Urinary bladder (tissue), 4 donors: ENCODE results near the gene NDUFA13. TPM values are rescaled to one million over a fixed set of nuclear protein-coding genes. Genes with fewer than 3 reads are reported as not detected.

ENCODE experiments used
- DNase-seq: peaks from one replicate; pipeline ENCODE4 v3.0.0-alpha.2; 2015; ENCODE audit errors: extremely low spot score
- H3K27ac ChIP-seq: one replicate; pipeline ENCODE4 v1.5.1; 2013; ENCODE audit warnings: low read depth, mild to moderate bottlenecking, moderate library complexity
- H3K36me3 ChIP-seq: one replicate; pipeline ENCODE4 v1.6.1; 2013; ENCODE audit warnings: mild to moderate bottlenecking, moderate library complexity; ENCODE audit not compliant: insufficient read depth
- H3K4me1 ChIP-seq: one replicate; pipeline ENCODE4 v1.6.1; 2013; ENCODE audit warnings: mild to moderate bottlenecking, moderate library complexity; ENCODE audit not compliant: insufficient read depth
- H3K4me3 ChIP-seq: one replicate; pipeline ENCODE4 v1.5.1; 2013; ENCODE audit warnings: low read depth, low read length
- WGBS: extraction: QIAGEN DNeasy Blood & Tissue Kit; methylation state at CpG from one replicate; pipeline ENCODE4 v1.1.7; 2013; 5-methylcytosine and 5-hydroxymethylcytosine counted together
- polyA plus RNA-seq: library from polyadenylated mRNA; stranded (reverse); fragments of 200-250 nt; gene quantifications from one replicate; pipeline ENCODE4 v1.2.3, GENCODE V29; 2013
- total RNA-seq: library from RNA; depleted of rRNA; stranded (reverse); fragments of >200 nt; gene quantifications from one replicate; pipeline ENCODE4 v1.2.3, GENCODE V29; 2014
- donor health status: healthy with polysubstance abuse.
- donor health status: healthy.

NDUFA13 gene
- total and polyA plus RNA-seq, 2 donors = 74.7 to 318 TPM

DNA sequence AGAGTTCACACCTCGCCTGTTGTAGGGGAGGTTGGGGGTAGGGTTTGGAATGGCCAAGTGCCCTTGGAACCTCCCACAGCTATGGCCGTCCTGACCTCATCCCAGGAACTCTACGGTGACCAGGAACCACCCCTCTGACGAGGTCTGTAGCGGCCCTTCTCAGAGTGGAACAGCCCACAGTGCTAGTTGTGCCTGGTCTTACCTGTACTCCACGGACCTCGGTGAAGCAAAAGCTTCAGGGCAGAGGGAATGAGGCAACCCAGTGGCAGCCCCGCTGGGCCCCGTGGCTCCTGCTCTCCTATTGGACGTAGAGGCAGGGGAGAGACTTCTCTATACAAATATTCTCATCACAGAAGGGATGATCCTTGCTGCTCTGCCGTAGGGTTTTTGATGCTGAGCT lies 7.8 kb upstream of the NDUFA13 start:
- Histone ChIP-seq H3K4me3 (no peak overlapping the region), H3K4me1 (no peaks in the 10 kb centered on the region), H3K36me3 (peaks cover 5% of the 10 kb centered on the region), H3K27ac (no peak overlapping the region)
- WGBS = 79% methylated on average over 11 of the region's 11 CpGs
- DNase-seq = no peak

DNA sequence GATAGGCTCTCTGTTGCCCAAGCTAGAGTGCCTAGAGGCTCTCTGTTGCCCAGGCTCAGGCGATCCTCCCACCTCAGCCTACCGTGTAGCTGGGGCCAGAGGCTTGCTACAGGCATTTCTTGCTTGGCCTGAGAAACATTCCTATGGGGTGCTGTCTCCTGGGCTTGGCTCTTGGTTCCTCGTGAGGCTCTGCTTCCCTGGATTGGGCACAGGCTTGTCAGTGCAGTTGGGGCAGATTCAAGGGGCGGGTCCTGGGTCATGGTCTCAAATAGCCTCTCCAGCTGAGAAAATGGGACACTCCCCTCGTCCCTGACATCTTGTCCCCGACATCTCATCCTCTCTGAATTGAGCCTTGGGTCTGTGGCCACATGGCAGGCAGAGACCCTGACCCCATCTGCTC lies 5.6 kb upstream of the NDUFA13 start:
- WGBS = 33% methylated on average over 6 of the region's 6 CpGs
- DNase-seq = no peak
- Histone ChIP-seq H3K36me3 (peaks cover 5% of the 10 kb centered on the region), H3K4me3 (no peak overlapping the region), H3K27ac (no peak overlapping the region), H3K4me1 (peaks cover 2% of the 10 kb centered on the region)

DNA sequence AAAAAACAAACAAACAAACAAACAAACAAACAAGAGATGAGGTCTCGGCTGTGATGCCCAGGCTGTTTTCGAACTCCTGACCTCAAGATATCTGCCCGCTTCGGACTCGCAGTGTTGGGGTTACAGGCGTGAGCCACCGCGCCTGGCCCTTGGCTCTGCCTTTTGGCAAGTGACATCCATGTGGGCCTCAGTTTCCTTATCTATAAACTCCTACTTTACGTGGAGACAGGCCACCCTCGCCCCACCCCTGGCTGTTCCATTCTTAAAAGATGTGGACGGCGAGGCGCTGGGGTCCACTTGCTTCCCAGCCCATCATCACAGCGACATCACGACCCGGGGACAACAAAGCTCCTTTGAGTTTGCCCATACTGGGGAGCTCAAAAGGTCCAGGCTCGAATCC lies 2.3 kb upstream of the NDUFA13 start:
- 82% methylated on average over 17 of the region's 17 CpGs for WGBS
- no peak overlapping the region for H3K27ac ChIP-seq

DNA sequence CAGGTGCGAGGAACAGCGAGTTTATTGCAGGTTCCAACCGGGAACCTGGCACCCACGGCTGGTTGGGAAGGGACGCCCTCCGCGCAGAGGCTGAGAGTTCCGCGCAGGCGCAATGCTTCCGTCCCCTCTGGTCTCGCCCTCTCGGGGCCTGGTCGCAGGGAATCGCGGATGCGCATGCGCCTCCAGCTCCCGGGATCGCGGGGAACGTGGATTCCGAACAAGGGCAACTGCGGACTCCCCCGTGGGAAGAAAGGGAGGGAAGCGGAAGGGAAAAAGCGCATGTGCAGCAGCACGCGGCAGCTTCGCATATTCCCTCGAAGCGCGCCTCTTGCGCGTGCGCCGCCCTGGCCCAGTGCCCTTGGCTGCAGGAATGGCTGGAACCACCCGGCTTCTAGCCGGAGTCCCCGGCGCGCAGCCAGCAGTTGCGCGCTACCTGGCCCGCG lies 1.8 kb upstream of the NDUFA13 start:
- Histone ChIP-seq H3K36me3 (no peaks in the 10 kb centered on the region), H3K4me1 (peaks cover 6% of the 10 kb centered on the region), H3K27ac (no peak overlapping the region), H3K4me3 (no peak overlapping the region)
- 17% methylated on average over 46 of the region's 46 CpGs for WGBS
- DNase-seq = peak; percentile 58

More for the DNA sequence above, 2.3 kb upstream of the NDUFA13 start:
- DNase-seq = no peak
- Histone ChIP-seq H3K4me1 (peaks cover 6% of the 10 kb centered on the region), H3K4me3 (no peak overlapping the region), H3K36me3 (no peaks in the 10 kb centered on the region)

DNA sequence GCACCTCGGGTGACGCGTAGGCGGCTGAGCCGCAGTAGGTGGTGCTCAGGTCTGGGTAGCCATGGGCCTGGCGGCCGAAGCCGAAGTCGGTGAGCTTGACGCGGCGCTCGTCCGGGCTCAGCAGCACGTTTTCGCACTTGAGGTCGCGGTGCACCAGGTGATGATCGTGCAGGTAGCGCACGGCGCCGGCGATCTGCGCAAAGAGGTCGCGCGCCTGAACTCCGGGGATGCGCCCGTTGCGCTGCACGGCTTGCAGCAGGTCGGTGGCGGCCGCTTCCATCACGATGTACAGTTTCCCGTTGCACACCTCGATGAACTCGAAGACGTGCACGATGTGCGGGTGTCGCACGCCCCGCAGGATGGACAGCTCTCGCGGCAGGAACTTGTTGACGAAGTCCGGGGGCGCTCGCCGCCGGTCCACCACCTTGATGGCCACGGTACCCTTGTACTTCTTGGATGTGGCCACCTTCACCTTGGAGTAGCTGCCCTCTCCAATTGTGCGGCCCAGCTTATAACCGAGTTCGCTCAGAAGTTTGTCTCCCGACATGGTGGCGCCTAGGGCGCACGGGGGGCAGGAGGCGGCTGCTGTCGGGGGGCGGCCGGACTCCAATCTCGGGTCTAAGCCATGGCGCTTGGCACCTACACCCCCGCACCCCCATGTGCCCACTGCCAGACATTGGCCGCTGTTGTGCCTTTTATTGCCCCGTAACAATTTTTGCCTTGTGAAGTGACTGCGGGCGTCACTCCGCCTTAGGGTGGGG lies 964 bp upstream of the NDUFA13 start, which contains the start of gene TSSK6:
TSS of gene TSSK6 (minus strand) at position 668 of the 761 bp plus-strand sequence. CDS start at position 547, 121 bp downstream.
- H3K36me3 ChIP-seq = no peaks in the 10 kb centered on the region
- peak within 1 kb of the TSS; percentile 91 for H3K4me3 ChIP-seq
- DNase-seq = no peak
- H3K27ac ChIP-seq = peak within 1 kb of the TSS; percentile 53
- H3K4me1 ChIP-seq = peaks cover 6% of the 10 kb centered on the region
- WGBS = 79% methylated on average over 74 of the region's 74 CpGs

DNA sequence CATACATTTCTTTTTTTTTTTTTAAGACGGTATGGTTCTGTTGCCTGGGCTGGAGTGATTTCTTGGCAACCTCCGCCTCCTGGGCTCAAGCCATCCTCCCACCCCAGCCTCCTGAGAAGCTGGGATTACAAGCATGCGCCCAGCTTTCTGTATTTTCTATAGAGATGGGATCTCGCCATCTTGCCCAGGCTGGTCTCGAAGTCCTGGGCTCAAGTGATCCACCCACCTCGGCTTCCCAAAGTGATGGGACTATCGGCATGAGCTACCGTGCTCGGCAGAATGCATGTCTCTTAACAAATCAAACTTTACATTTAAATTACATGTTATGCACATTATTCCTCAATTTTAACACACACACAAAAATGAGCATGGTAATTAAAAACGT lies 1.2 kb downstream of the NDUFA13 start:
- peak overlapping the region; percentile 91 for H3K4me3 ChIP-seq
- DNase-seq = no peak
- WGBS = 88% methylated on average over 10 of the region's 10 CpGs

DNA sequence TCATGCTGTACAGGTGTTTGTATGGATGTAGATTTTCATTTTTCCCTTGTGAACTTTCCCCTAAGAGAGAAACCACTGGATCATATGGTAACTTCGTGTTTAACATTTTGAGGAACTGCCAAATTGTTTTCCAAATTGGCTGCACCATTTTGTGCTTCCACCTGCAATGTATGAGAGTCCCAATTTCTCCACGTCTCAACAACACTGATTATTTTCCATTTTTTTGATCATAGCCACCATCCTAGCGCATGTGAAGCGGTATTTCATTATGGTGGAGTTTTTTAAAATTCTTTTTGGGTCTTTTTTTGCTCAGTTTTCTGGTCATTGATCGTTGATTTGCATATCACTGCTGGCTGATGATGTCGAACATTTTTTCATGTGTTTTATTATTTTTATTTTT lies 5.0 kb downstream of the NDUFA13 start:
- 80% methylated on average over 6 of the region's 6 CpGs for WGBS
- Histone ChIP-seq H3K27ac (no peak overlapping the region), H3K4me3 (no peak overlapping the region), H3K4me1 (peaks cover 2% of the 10 kb centered on the region), H3K36me3 (no peaks in the 10 kb centered on the region)
- DNase-seq = no peak

More for the DNA sequence above, 1.2 kb downstream of the NDUFA13 start:
- Histone ChIP-seq H3K36me3 (no peaks in the 10 kb centered on the region), H3K4me1 (peaks cover 6% of the 10 kb centered on the region), H3K27ac (no peak overlapping the region)

DNA sequence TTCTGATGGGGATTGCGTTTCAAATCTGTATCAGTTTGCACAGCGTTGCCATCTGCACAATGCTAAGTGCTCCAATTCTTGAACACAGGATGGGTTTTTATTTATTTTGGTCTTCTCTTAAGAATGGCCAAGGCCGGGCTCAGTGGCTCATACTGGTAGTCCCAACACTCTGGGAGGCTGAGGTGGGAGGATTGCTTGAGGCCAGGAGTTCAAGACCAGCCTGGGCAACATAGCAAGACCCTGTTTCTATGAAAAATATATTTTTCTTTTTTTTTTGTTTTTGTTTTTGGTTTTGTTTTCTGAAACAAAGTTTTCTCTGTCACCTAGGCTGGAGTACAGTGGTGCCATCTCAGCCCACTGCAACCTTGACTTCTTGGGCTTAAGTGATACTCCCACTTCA lies 7.2 kb downstream of the NDUFA13 start:
- no peaks in the 10 kb centered on the region for H3K36me3 ChIP-seq
- H3K4me1 ChIP-seq = no peaks in the 10 kb centered on the region

DNA sequence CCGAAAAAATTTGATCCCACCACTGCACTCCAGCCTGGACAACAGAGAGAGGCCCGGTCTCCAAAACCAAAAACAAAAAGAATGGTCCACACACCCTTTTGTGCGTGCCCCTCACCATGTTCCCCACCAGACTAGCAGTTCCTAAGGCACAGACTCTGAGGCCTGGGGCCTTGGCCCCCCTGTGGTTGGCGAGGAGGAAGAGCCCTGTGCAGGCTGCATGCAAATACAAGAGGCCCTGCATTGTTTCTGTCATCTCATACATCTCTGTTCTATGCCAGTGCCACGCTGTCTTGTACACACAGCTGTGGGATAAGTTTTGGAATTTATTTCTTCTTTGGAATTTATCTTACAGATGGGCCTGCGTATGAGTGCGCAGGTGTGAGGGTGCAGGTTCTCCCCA lies 8.0 kb downstream of the NDUFA13 start:
- no peaks in the 10 kb centered on the region for H3K4me1 ChIP-seq
- H3K4me3 ChIP-seq = no peak overlapping the region
- 92% methylated on average over 7 of the region's 7 CpGs for WGBS
- no peak overlapping the region for H3K27ac ChIP-seq
- no peaks in the 10 kb centered on the region for H3K36me3 ChIP-seq
- DNase-seq = no peak

More for the DNA sequence above, 7.2 kb downstream of the NDUFA13 start:
- H3K27ac ChIP-seq = no peak overlapping the region
- no peak for DNase-seq
- 91% methylated on average over 3 of the region's 3 CpGs for WGBS
- no peak overlapping the region for H3K4me3 ChIP-seq

DNA sequence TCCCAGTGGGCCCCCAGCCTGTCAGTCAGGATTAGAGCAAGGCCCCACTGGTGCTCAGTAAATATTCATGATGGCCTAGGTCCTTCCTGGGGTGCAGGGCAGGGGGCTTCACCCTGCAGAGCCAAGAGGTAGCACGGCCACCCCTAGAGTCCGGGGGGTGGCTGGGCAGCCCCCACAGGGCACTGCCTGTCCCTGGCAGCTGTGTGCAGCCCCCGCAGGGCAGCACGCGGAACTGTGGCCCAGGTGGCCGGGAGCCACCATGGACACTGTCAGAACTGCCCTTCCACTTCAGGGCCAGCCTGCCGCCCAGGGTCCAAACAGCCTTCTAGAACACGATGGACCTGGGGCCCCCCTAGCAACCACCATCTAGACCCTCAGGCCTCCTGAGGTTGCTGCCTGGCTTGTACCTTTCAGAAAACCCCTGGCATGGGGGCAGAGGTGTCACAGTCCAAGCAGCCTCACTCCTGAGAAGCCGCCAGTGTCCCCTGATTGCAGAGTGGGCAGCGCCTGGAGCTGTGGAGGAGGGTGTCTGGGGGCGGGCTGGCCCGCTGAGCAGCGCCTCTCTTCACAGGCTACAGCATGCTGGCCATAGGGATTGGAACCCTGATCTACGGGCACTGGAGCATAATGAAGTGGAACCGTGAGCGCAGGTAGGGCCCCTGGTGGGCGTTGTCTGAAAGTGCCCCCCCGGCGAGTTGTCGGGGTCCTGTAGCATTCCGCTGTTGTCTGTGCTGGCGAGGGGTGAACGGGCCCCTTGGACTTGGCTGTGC lies 9.8 kb downstream of the NDUFA13 start:
- Histone ChIP-seq H3K4me1 (no peaks in the 10 kb centered on the region), H3K27ac (no peak overlapping the region), H3K36me3 (no peaks in the 10 kb centered on the region), H3K4me3 (no peak overlapping the region)
- DNase-seq = no peak
- 88% methylated on average over 23 of the region's 23 CpGs for WGBS

DNA sequence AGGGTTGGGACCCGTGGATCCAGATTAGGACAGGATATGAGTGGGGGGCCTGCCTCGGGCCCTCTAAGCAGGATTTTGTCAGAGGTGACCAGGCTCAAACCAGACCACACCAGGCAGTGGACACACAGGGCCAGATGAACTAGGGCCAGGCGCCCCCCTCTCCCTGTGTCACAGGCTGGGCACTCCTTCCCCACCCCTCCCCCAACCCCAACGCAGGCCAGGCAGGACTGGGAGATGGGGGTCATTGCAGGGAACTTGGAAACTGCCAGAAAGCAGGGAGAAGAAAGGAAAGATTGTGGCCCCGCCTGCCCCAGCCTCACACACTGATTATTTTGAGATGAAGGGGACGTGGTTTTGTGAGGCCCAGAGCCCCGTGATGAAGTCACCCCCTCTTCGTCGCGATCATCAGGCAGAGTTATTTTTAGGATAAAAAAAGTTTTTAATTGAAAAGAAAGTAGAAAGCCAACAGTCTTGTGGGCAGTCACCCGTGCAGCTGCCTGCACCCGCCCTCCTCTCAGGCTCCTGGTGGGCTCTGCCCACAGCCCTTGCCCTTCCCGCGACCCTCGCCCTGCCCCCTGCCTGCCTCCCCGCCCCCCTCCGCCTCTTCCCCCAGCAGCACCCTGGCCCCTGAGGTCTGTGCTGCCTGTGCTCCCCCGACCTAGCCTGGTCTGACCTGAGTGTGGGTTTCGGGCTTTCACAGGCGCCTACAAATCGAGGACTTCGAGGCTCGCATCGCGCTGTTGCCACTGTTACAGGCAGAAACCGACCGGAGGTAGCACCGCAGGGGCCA lies 10.8 kb downstream of the NDUFA13 start:
- no peaks in the 10 kb centered on the region for H3K36me3 ChIP-seq
- no peak for DNase-seq
- no peak overlapping the region for H3K27ac ChIP-seq
- no peak overlapping the region for H3K4me3 ChIP-seq
- WGBS = 78% methylated on average over 28 of the region's 28 CpGs
- no peaks in the 10 kb centered on the region for H3K4me1 ChIP-seq

DNA sequence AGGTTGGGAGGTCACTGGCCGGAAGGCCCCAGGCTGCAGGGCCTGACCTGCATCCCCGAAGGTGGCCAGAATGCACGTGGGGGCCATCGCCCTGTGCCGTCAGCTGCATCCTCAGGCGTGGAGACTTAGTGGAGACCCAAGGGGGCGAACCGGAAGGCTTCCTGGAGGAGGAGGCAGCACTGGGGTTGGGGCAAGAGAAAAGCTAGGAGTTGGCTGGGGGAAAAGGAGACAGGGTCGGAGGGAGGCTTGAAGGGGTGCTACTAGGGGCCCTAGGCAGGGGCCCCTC lies 11.3 kb downstream of the NDUFA13 start:
- H3K27ac ChIP-seq = no peak overlapping the region
- DNase-seq = no peak
- 94% methylated on average over 9 of the region's 9 CpGs for WGBS
- no peaks in the 10 kb centered on the region for H3K36me3 ChIP-seq
- H3K4me1 ChIP-seq = no peaks in the 10 kb centered on the region
- H3K4me3 ChIP-seq = no peak overlapping the region

DNA sequence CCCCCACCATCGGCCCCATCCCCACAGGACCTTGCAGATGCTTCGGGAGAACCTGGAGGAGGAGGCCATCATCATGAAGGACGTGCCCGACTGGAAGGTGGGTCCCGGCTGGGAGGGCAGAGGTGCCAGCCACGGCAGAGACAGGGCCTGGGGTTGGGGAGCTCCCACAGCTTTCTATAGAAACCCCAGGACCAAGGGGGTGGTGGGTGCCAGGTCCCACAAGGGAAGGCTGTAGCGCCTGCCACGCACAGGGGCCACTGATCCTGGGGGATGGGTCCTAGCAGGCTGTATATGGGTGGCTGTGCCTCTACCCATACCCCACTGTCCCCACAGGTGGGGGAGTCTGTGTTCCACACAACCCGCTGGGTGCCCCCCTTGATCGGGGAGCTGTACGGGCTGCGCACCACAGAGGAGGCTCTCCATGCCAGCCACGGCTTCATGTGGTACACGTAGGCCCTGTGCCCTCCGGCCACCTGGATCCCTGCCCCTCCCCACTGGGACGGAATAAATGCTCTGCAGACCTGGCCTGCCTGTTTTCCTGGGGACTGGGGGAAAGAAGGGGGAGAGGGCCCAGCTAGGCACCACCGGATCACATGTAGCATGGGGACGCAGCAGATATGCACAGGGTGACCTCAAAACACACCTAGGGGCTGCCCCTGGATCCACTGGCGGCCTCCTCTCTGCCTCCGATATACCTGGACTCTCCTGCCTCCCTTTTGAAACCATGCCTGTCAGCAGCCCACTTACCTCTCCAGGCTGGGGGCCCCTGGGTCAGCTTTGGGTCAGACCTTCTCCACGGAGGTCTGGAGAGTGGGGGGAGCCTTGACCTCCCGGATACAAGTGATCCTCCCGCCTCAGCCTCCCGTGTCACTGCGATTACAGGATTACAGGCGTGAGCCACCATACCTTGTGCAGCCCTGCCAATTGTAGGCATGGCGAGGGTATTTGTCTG lies 11.9 kb downstream of the NDUFA13 start:
- WGBS = 89% methylated on average over 27 of the region's 27 CpGs
- Histone ChIP-seq H3K4me1 (no peaks in the 10 kb centered on the region), H3K4me3 (no peak overlapping the region), H3K27ac (no peak overlapping the region), H3K36me3 (no peaks in the 10 kb centered on the region)
- DNase-seq = no peak
